Tongue (tissue), 1 donor: Measurements from ENCODE around the gene OR1J4. TPM values are rescaled to one million over a fixed set of nuclear protein-coding genes. Genes with fewer than 3 reads are reported as not detected.

Source experiments
- total RNA-seq: library from RNA; depleted of rRNA; stranded (reverse); fragments of >200 nt; gene quantifications from one replicate; pipeline ENCODE4 v1.2.3, GENCODE V29; 2014

OR1J4 gene
- total RNA-seq, 1 donor from 2014 or later, result not detected

Other genes starting within 250 kb of the OR1J4 start
- 5.0 TPM for gene PTGS1, start 148.1 kb upstream of the OR1J4 start, total RNA-seq
- gene OR1J1, start 41.2 kb upstream of the OR1J4 start, total RNA-seq, result not detected
- not detected for gene OR1J2, start 8.3 kb upstream of the OR1J4 start, total RNA-seq
- not detected for gene OR1N1, start 8.2 kb downstream of the OR1J4 start, total RNA-seq
- gene OR1N2, start 34.0 kb downstream of the OR1J4 start, total RNA-seq, result not detected
- not detected for gene OR1L8, start 64.2 kb downstream of the OR1J4 start, total RNA-seq
- not detected for gene OR1Q1, start 95.6 kb downstream of the OR1J4 start, total RNA-seq
- not detected for gene OR1B1, start 138.5 kb downstream of the OR1J4 start, total RNA-seq
- not detected for gene OR1L1, start 142.6 kb downstream of the OR1J4 start, total RNA-seq
- gene OR1L3, start 156.0 kb downstream of the OR1J4 start, total RNA-seq, result not detected
- gene OR1L4, start 204.8 kb downstream of the OR1J4 start, total RNA-seq, result not detected
- not detected for gene OR1L6, start 223.2 kb downstream of the OR1J4 start, total RNA-seq